Measurements from ENCODE around the gene GFER.

DNA sequence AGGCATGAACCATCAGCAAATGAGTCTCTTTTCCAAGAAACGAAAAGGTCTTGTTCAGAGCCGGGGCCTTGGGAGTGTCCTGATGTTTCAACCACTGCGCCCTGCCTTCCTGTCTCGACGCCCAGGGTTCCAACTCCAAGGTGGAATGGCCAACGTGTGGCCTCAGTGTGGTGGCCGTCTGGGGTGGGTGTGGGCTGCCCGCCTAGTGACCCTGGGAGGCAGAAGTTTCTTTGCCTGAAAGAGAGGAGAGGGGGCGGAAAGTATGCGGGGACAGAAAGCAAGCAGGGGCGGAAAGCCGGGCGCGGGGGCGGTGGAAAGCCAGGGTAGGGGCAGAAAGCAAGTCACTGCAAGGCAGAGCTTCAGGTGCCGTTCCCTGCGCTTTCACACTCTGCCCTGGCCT lies 45.1 kb upstream of the GFER start:
- TF ChIP-seq, protein P1, sequence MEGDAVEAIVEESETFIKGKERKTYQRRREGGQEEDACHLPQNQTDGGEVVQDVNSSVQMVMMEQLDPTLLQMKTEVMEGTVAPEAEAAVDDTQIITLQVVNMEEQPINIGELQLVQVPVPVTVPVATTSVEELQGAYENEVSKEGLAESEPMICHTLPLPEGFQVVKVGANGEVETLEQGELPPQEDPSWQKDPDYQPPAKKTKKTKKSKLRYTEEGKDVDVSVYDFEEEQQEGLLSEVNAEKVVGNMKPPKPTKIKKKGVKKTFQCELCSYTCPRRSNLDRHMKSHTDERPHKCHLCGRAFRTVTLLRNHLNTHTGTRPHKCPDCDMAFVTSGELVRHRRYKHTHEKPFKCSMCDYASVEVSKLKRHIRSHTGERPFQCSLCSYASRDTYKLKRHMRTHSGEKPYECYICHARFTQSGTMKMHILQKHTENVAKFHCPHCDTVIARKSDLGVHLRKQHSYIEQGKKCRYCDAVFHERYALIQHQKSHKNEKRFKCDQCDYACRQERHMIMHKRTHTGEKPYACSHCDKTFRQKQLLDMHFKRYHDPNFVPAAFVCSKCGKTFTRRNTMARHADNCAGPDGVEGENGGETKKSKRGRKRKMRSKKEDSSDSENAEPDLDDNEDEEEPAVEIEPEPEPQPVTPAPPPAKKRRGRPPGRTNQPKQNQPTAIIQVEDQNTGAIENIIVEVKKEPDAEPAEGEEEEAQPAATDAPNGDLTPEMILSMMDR (IDR thresholded peaks at IDR 0.05), result no peak
- no peak for TF ChIP-seq POLR2A (IDR thresholded peaks at IDR 0.05)
